SK-N-MC (cell line): Measurements from ENCODE around the gene NCOA3.

ENCODE experiments used
- EZH2 ChIP-seq: fragments of 200-600 bp; sonication (generic); IDR thresholded peaks from one replicate; pipeline ENCODE4 v1.6.1; 2017; ENCODE audit warnings: antibody characterized with exemption
- POLR2AphosphoS5 ChIP-seq: IDR thresholded peaks from 2 replicates; pipeline ENCODE4 v1.6.1; 2012; ENCODE audit warnings: mild to moderate bottlenecking, low read depth, low read length, borderline replicate concordance

- TF ChIP-seq POLR2AphosphoS5 = no peak
- no peak for TF ChIP-seq EZH2
Observed at GRCh38 chr20:47648943-47649342, 147.3 kb downstream of the NCOA3 start.
